ENCODE data around the gene TACC3. TPM values are rescaled to one million over a fixed set of nuclear protein-coding genes. Genes with fewer than 3 reads are reported as not detected.

The TACC3 gene
- total RNA-seq, 2 donors from 2014 or later, result 6.3 to 9.2 TPM

DNA sequence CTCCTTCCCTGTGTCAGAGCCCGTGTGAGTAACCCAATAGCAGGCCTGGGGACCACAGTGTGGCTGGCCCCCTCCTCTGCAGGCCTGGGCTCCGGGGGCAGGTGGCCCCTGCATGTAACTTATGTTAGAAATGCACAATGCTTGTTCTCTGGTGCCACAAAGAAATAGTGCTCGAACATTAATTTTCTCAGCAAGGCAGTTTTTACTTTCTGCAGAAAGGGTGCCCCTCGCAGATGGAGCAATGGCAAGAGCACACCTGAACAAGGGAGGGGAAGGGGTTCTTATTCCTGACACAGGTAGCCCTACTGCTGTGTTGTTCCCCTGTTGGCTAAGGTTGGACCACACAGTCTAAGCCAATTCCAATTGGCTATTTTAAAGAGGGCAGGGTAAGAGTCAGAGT is 17.1 kb downstream of the TACC3 start:
- no peak for ATAC-seq
- intact Hi-C loops (cut with DNase I), result no loop called here

DNA sequence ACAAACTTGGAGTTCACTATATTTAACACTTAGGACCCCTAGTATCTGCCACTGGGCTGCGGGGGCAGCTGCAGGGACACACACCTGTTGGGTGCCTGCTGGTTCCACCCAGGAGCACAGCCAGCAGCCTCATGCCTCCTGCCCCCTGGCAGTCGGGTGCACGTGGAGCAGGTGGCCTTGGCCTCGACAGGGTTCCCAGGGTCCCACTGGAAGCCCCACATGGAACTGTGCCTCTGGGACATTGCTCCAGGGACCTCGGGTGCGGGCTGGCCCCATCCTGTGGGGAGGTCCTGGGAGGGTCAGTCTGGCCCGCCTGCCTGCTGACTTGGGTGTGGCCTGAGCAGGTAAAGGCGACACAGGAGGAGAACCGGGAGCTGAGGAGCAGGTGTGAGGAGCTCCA is 18.0 kb downstream of the TACC3 start:
- DNase-seq (no peak), ATAC-seq (no peak)
- intact Hi-C loops (cut with DNase I), result no loop called here

More for the DNA sequence above, 17.1 kb downstream of the TACC3 start:
- no peak for DNase-seq

GRCh38 chr4:1740021-1740545 is 18.8 kb downstream of the TACC3 start:
- intact Hi-C loops (cut with DNase I), result no loop called here
- DNase-seq (no peak), ATAC-seq (no peak)

- ATAC-seq (no peak), DNase-seq (no peak)
- intact Hi-C loops (cut with DNase I), result no loop called here
These were observed 19.9 kb downstream of the TACC3 start for GRCh38 chr4:1741208-1741607.

DNA sequence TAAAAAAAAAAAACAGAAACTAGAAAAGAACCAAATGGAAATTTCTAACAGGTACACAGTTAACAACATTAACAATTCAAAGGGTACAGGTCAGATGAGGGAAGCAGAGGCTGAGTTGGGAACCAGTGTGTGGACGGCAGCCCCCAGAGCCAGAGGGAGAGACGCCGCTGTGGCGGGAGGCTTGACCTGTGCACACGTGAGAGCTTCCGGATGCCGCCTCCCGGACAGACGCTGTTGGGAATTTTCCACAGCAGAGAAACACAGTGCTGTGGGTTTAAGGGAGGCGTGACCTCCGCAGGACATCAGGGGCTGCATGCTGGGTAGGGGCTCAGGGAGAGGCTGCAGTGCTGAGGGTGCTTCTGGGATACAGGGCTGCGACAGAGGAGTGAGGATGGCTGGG is 22.2 kb downstream of the TACC3 start:
- ATAC-seq, result no peak
- DNase-seq, result no peak
- intact Hi-C loops (cut with DNase I), result no loop called here

- no peak for ATAC-seq
- intact Hi-C loops (cut with DNase I), result no loop called here
- no peak for DNase-seq
These were observed 22.7 kb downstream of the TACC3 start for GRCh38 chr4:1743975-1744374.

DNA sequence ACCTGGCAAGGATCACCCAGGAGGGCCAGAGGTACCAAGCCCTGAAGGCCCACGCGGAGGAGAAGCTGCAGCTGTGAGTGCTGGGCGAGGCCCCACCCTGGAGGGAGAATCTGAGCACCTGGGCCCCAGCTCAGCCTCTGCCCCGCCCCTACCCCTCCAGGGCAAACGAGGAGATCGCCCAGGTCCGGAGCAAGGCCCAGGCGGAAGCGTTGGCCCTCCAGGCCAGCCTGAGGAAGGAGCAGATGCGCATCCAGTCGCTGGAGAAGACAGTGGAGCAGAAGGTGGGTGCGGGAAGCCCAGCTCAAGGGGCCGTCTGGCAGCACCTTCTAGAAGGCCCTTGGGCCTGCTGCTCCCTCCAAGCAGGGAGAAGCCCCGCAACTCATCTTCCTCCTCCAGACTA is 23.2 kb downstream of the TACC3 start:
- ATAC-seq (no peak), DNase-seq (no peak)
- intact Hi-C loops (cut with DNase I), result no loop called here

DNA sequence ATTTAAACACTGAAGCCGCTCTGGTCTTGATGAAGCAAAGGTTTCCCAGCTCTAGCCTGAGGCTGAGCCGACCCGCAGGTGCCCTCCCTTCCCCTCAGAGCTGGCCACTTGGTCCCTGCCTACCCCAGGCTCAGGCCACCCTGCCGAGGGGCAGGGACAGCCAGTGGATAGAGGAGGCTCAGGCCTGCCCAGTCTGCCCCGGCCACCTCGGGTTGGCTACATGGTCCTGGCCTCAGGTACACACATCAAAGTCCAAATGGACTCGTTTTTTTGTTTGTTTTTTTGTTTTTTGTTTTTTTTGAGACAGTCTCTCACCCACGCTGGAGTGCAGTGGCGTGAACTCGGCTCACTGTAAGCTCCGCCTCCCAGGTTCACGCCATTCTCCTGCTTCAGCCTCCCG is 23.8 kb downstream of the TACC3 start:
- DNase-seq (no peak), ATAC-seq (no peak)
- intact Hi-C loops (cut with DNase I), result loop anchor here in 1 of 2 donors (5.0 kb wide), 2 partner anchors 62 to 152 kb away; no protein-coding TSS in a partner anchor

DNA sequence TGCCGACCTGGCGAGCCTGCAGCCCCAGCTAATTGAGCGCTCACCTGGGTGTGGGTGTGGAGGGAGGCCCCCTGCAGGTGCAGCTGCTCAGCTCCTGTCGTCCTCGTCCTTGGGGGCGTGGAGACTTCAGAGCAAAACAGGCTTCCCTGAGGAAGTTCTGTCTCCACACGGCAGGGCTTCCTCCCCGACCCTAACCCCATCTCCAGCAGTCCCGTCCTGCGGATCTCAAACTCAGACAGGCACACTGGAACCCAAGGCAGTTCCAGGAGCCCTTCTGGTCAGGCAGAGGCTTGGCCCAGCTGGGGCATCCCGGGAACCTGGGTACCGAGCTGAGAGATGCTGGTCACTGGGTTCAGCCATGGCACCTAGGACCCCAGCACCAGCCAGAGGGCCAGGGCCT is 24.4 kb downstream of the TACC3 start:
- intact Hi-C loops (cut with DNase I), result loop anchor here (2.0 to 5.0 kb wide), 3 partner anchors 62 to 152 kb away; no protein-coding TSS in a partner anchor
- ATAC-seq (no peak), DNase-seq (no peak)

DNA sequence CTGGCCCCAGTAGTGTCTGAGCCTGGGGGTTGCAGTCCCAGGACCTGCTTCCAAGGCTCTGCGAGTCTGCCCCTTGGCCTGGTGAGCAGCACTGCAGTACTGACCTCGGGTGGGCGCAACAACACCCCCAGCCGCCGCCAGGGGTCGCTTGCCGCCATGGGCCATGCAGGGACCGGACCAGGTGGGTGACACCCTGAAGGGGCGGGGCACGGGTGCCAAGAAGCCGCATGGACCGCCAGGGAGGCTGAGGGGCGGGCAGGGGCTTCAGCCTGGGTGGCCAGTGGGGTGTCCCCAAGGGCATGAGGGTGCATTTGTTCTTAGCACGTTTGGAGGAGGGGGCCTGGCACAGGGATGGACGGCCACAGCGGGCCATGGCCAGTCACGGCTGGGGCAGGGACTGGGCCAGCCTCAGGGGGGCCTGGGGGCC is 25.0 kb downstream of the TACC3 start:
- ATAC-seq (peak; percentile 70 to 76), DNase-seq (peak; percentile 81)
- intact Hi-C loops (cut with DNase I), result loop anchor here (2.0 to 5.0 kb wide), 3 partner anchors 61 to 151 kb away; no protein-coding TSS in a partner anchor

DNA sequence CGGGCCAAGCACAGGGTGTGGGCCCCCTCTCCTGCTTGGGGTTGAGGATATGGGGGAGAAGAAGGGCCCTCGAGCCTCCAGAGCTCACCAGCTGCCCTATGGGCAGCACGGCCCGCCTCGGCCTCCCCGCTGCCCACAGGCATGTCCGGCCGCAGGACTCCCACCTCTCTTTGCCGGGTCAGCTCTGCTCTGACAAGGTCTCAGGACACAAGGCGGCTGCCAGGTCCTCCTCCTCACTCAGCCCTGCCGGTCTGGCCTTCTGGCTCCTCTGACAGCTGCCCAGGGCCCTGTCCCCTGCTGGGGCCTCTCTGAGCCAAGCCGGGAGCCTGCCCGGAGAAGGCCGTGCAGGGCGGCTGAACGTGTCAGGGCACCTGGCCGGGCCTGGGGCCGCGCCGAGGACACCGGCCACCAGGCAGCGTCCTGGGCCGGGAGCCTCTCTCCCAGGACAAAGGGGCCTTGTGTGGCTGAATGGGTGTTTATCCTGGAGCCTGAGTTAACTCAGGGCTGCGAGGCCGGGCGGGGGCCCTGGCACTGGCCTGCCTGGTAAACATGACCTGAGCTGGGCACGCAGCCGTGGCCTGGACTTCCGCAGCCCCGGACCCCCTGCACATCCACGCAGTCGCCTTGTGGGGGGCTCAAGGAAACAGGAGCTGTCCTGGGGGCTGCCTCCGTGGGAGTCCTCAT is 25.7 kb downstream of the TACC3 start:
- ATAC-seq, result no peak
- intact Hi-C loops (cut with DNase I), result loop anchor here (2.0 to 5.0 kb wide), 3 partner anchors 60 to 150 kb away; no protein-coding TSS in a partner anchor

DNA sequence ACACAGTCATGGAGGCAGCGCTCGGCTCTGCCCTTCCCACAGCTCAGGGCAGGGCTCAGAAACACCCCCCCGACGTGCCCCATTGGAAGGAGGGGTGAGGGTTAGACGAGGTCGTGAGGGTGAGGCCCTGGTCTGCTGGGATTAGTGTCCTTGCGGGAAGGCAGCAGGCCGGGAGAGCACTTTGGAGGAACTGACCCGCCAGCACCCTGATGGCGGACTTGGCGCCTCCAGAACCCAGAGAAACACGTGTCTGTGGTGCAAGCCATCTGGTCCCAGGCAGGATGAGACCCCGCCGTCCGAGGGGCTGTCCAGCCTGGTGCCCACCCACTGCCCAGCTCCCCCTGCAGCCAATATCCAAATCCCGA is 26.3 kb downstream of the TACC3 start:
- intact Hi-C loops (cut with DNase I), result loop anchor here (2.0 to 5.0 kb wide), 3 partner anchors 60 to 150 kb away; no protein-coding TSS in a partner anchor
- ATAC-seq (no peak), DNase-seq (no peak)

More for the DNA sequence above, 25.7 kb downstream of the TACC3 start:
- no peak for DNase-seq

DNA sequence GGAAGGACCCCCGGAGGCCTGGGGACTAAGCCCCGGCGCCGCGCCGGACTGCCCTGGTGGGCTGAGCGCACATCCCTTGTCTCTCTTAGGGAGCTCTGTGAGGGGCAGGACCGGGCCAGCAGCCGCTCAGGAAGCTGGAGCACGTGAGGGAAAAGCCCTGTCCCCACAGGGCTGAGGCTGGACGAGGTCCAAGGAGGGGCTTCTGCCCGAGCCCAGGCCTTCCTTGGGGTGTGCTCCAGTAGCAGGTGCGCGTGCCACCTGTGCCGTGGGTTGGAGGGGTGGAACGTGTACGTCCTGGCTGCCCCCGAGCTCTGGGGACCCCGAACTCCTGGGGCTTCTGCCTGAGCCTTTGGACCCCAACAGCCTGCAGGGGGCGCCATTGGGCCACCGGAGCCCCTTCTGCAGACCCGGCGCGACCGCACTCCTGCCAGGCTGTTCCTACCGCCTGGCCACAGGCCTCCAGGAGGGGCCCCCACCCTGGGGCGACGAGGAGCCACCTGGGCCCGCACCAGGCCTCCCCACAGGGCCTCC is 27.2 kb downstream of the TACC3 start:
- intact Hi-C loops (cut with DNase I), result loop anchor here (1.0 to 5.0 kb wide), 3 partner anchors 59 to 151 kb away; no protein-coding TSS in a partner anchor
- DNase-seq (peak; percentile 82), ATAC-seq (peak in 1 of 2 donors; percentile 16)

- DNase-seq, result no peak
- intact Hi-C loops (cut with DNase I), result loop anchor here in 1 of 2 donors (5.0 kb wide), 2 partner anchors 58 to 148 kb away; no protein-coding TSS in a partner anchor
- no peak for ATAC-seq
These were observed 28.0 kb downstream of the TACC3 start for GRCh38 chr4:1749370-1749769.

- no peak for DNase-seq
- intact Hi-C loops (cut with DNase I), result loop anchor here in 1 of 2 donors (5.0 kb wide), 2 partner anchors 57 to 147 kb away; no protein-coding TSS in a partner anchor
- no peak for ATAC-seq
These were observed 28.5 kb downstream of the TACC3 start for GRCh38 chr4:1749826-1750225.

DNA sequence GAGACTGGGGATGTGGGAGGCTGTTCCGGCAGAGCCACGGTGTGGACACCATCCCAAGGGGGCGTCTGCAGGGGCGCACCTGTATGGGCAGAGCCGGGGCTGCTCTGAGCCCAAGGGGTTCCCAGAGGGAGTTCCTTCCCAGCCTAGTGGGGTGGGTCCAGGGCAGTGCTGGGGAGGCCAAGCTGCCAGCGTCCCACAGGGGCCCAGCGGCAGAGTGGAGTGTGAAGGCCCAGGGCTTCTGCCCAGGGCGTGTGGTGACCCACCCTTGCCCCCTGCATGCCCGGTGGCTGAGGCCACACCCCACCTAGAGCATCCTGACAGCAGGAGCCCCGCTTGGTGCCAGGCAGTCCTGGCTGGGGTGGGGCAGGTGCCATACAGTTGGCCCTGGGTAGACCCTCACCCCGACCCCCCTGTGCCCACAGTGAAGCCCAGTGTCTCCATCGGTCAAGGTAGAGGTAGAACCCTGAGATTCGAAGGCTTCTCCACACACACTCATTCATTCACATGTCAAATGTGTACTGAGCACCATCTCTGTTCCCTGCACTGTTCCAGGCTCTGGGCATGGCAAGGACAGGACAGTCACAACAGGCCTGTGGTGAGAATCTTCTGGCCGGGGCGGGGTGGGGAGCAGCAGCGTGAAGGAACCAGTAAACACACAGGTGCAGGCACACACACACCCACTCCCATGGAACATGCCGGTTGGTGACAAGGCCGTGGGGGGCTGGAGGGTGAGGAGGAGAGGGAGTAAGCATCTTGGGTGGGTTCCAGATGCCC is 29.2 kb downstream of the TACC3 start:
- ATAC-seq (no peak), DNase-seq (no peak)
- intact Hi-C loops (cut with DNase I), result no loop called here

DNA sequence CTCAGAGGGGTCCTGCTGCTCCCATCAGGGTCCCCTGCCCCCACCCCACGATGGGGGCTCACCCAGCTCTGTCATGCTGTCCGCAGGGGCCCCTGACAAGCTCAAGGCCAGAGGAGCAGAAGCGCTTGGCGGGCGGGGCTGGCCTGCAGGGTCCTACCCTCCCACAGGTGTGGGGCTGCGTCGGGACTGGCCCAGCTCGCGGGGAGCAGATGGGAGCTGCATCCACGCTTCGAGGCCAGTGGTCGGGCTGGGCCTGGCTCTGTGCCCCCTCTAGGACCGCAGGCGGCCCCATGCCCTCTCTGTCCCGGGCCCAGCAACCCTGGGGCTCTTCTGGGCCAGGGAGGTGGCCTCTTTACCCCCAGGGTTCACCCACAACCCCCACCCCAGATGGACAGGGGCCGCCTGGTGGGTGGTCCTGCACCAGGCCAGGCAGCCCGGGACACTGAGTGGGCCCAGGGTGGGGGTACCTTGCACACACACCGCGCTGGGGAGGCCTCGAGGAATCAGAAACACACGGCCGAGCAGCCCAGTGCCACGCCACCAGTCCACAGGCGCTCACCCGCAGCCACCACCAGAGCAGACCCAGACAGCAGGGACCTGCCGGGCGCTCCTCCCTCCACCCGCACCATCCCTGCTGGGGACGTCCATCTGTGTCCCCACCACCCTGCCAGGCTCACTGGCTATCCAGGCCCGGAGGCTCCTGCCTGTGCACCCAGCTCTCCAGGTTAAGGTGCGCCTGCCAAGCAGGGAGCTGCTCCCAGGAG is 30.0 kb downstream of the TACC3 start:
- ATAC-seq, result no peak
- intact Hi-C loops (cut with DNase I), result no loop called here
- DNase-seq, result no peak

DNA sequence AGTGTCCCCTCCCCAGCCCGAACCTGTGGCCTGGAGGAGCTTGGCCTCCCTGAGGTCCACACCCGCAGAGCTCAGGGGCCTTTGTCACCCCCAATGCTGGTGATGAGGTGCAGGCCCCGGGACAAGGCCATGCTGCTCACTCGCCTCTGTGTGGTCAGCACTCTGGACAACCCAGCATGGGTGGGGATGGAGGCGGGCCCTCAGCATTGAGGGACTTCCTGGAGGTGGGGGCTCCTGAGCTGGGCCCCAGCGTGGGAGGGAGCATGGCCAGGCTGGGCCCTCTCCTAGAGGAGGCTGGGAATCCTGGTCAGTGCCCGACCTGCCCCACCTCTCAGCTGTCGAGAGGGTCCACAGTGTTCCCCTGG is 30.6 kb downstream of the TACC3 start:
- DNase-seq (no peak), ATAC-seq (peak in 1 of 2 donors; percentile 7)
- intact Hi-C loops (cut with DNase I), result no loop called here

Measured in left cardiac atrium (tissue), 4 donors.